NT2/D1 (cell line): ENCODE results near the gene CHRNG.

ENCODE experiments used
- SUZ12 ChIP-seq: IDR thresholded peaks from 2 replicates; pipeline ENCODE4 v1.6.1; 2011; ENCODE audit not compliant: insufficient read length, insufficient read depth; ENCODE audit errors: extremely low read depth
- YY1 ChIP-seq: IDR thresholded peaks from 2 replicates; pipeline ENCODE4 v1.6.1; 2011; ENCODE audit not compliant: insufficient read length, insufficient read depth

GRCh38 chr2:232537499-232537898 is 2.0 kb upstream of the CHRNG start:
- TF ChIP-seq SUZ12 (no peak), YY1 (no peak)
